ENCODE results near the gene PHF23.

The PHF23 gene

DNA sequence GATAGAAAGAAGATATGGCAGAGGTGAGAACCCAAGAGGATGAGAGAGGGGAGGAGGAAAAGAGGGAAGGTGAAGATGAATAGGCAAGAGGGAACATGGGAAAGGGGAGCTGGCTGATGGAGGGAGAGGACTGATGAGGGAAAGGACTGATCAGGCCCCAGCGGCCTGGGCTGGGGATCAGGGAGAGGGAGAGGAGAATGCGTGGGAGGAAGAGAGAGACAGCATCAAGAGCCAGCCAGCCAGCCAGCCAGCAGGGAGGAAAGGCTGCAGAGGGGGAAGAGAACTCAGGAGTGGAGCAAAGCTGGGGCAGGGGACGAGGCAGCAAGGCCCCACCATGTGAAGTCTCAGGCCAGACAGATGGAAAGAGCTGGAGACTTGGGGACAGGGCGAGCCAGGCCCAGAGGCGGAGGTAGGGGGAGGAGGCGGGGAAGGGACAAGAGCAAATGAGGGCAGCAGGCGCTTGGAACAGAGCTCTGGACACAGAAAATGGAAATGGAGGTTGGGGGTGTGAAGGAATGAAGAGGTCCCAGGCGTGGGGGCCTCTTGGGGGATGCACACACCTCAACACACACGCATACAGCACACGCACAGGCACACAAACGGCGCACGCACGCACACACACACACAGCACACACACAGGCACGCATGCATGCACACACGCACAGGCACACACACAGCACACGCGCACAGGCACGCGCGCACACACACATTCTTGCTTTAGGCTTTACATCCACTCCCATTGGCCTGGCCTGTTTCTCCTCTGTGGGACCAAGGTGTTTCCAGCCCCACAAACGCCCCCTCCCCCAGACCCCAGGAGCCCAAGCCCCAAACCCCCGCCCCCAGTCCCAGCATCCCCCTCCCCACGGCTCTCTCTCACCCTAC, 31.9 kb downstream of the PHF23 start:
- in situ Hi-C loops (cut with MboI; ENCODE audit: low sequenced_read_pairs) = no loop called here

DNA sequence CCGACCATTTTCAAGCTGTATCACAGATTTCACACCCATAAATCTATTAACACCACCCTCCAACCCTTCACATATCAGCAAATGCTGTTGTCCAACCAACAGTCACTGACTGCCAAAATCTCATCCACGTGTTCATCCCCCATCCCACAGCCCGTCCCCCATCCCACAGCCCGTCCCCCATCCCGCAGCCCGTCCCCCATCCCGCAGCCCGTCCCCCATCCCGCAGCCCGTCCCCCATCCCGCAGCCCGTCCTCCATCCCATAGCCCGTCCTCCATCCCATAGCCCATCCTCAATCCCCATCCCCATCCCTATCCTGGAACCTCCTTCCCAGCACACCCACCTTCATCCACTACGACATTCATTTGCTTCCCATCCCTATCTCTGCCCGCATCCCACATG, 33.7 kb downstream of the PHF23 start:
- in situ Hi-C loops (cut with MboI; ENCODE audit: low sequenced_read_pairs) = no loop called here

DNA sequence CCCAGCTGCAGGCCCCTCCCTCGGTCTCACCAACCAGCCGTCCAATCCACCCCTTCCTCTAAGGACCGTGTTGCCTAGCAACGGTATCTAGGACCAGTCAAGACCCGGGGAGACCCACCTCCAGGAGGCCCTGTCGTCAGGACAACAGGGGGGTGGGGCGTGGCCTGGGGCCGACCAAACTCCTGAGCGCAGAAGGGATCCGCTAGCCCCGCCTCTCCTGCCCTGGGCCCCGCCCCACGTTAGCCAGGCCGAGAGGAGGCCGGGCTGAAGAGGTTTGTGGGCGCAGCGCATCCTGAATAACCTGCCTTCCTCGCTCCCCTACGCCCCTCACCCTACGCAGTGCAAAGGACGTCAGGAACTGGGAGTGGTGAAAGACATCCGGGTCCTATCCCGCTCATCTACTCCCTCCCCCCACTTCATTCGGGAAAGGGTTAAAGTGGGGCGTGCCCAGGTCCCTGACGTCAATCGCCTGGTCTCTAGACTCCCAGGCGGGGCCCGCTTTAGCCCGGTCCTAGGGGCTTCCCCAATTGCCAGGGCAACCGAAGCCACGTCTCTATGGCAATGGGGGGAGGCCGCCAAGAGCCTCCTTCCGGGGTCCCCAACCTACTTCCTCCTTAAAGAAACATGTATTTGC, 34.3 kb downstream of the PHF23 start:
- in situ Hi-C loops (cut with MboI; ENCODE audit: low sequenced_read_pairs) = no loop called here

DNA sequence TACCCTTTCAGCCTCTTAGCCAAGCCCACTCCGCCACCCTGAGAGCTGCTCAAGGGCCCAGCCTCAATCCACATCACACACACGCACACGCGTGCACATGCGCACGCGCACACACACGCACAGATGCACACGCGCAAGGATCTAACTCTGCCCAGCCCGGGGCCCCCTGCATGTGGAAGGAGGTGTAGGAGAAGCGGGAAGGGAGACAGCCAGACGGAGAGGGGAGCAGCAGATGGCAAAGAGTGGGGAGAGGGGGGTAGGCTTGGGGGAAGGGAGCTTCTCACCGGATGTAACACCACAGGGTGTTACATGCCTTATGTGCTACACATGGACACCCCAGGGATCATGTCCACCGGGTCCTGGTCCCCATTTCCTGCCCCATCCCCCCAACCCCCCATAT, 34.9 kb downstream of the PHF23 start:
- in situ Hi-C loops (cut with MboI; ENCODE audit: low sequenced_read_pairs) = no loop called here

DNA sequence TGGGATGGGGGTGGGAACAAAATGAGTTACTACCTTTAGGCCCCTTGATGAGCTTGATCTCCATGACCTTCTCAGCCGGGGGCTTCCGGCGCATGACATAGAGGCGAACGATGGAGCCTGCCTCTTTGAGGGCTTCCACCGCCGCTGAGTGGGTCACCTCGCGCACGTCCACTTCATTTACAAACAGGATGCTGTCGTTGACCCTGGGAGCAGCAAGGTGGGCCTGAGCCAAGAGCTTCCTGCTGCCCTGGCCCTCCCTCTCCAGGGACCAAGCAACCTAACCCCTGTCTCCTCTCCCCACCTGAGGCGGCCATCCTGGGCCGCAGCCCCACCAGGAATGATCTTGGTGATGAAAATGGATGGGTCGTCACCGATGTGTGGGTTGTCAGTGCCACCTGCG, 35.9 kb downstream of the PHF23 start:
- in situ Hi-C loops (cut with MboI; ENCODE audit: low sequenced_read_pairs) = no loop called here

DNA sequence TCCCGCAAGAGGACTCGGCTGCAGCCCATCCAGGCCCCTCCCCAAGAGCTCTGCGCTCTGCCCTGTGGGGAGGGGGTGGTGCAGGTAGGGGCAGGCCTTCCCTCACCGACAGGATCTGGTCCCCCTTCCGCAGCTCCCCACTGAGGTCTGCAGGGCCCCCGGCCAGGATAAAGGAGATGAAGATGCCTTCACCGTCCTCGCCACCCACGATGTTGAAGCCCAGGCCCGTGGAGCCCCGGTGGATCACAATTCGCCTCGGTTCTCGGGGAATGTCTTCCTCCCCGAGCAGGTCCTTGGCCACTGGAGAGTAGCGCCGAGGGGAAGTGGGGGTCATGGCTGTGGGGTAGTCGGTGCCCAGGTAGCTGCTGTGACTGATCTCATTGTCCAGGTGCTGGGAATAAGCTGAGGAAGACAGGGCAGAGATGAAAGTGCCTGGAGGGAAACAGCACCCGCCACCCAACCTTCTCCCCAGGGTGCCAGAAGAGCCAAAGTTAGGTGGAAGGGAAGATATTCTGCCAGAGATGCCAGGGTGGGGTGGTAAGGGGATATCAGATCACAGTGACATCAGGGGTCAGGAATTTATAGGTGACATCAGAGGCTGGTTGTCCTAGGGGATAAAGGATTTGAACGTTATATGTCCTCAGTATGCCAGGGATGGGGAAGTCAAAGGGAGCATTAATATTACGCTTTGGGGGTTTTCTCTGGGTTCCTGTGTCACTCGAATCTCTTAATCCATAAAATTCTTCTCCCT, 42.4 kb downstream of the PHF23 start:
- in situ Hi-C loops (cut with MboI; ENCODE audit: low sequenced_read_pairs) = no loop called here

DNA sequence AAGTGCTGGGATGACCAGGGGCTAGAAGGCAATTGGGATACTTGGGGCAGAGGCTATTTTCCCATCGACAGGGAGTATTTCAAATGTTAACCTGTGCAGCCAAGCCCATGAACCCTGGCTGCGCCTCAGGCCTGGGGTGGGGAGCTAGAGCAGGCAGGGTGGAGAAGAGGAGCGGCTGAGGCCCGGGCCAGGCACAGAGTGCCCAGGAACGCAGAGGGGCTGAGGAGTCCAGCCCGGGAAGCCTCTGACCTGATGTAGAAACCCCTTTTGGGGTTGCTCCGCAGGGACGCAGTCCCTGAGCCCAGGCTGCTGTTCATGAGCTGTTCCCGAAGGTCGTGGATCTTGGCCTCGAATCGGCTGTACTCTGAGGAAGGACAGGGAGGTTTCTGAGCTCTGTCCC, 43.3 kb downstream of the PHF23 start:
- in situ Hi-C loops (cut with MboI; ENCODE audit: low sequenced_read_pairs) = no loop called here

DNA sequence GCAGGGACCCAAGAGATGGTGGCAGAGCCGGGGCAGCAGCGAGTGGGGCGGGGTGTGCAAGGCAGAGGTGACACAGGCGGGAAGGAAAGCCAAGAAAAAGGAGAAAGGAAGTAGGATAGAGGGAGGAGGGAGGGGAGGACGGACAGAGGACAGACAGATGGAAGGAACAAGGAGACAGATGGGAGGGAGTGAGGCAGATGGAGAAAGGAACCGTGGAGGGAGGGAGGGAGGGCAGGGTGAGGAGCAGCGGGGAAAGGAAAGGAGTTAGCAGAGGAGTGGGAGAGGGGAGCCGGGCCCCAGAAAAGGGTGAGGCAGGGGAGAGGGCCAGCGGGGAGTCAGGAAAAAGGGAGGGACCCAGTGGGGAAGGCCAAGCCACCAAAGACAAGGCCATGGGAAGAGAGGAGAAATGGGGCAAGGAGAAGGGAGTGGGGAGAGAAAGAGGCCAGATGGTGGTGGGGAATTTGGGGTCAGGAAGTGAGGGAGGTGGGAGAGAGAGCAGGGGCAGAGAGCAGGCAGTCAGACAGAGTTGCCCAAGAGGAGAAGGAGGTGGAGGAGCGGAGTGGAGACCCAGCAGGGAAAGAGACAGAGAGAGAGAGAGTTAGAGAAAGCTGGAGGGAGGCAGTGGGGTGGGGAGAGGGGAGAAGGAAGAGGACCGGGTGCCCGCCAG, 46.9 kb downstream of the PHF23 start:
- in situ Hi-C loops (cut with MboI; ENCODE audit: low sequenced_read_pairs) = no loop called here

DNA sequence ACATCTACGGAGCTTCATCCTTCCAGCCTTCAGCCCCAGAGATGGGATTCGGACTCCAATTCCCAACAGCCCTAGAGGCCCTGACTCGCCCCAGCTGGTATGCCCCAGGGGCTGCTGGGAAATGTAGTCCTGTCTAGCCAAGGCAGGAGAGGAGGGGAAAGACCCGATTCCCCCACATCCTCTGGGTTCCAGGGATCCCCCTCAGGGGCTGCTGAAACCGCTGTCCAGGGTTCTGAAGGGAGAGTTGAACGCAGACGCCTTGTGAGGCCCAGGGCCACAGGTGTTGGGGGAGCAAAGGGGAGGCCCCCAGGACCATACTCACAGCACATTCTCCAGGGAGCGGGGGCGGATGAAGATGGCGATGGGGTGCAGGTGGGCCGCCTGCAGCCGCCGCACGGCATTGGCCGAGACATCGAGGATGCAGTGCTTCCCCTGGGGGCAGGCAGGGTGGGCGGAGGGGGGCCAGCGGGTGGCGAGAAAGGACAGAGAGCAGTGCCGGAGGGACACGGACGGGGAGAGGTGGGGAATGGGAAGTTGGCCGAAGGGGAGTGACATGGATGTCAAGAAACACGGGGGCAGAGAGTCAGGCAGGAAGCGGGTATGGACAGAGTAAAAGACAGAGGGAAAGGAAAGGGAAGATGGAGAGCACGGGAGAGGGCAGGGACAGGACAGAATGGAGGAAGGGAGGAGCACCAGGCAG, 47.5 kb downstream of the PHF23 start:
- in situ Hi-C loops (cut with MboI; ENCODE audit: low sequenced_read_pairs) = no loop called here

DNA sequence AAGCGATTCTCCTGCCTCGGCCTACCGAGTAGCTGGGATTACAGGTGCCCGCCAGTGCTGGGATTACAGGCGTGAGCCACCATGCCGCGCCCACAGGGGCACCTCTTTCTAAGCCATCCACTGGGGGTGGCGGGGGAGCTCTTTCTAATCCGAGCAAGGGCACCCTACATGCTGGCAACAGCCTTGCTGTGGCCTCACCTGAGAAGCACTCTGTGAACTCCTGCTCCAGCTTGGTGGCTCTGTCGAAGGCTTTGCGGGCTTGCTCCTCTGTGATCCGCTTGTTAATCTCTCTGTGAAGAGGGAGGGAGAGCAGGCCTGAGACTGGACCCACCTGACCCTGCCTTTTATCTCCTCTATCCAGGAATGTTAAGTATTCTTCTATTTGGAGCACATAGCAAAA, 48.2 kb downstream of the PHF23 start:
- in situ Hi-C loops (cut with MboI; ENCODE audit: low sequenced_read_pairs) = no loop called here

DNA sequence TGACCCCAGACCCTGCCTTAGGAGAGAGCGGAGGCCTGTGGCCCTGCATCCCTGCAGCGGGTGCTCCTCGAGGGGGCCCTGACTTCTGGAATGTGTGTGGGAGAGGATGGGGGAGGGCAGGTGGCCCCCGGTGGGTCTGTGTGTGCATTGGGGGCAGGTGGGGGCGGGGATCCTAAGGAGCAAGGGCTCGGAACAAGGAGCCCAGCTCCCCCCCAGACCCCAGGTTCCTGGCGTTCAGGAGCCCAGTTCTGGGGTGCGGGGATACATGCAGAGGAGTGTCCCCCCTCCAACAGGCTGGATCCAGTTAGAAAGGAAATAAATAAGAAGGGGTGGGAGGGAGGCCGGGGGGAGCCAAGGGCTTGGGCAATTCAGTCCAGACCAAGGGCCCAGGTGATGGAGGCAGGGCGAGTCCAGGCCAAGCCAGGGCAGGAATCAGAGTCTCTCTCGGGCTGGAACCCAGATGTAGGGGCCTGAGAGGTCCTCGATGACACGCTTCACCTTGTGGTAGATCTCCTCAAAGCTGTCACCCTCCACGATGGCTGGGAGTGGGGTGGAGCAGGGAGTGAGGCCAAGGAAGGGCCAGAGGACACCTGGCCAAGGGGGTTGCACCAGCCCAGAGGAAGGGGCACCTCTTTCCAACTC, 48.9 kb downstream of the PHF23 start:
- in situ Hi-C loops (cut with MboI; ENCODE audit: low sequenced_read_pairs) = no loop called here

DNA sequence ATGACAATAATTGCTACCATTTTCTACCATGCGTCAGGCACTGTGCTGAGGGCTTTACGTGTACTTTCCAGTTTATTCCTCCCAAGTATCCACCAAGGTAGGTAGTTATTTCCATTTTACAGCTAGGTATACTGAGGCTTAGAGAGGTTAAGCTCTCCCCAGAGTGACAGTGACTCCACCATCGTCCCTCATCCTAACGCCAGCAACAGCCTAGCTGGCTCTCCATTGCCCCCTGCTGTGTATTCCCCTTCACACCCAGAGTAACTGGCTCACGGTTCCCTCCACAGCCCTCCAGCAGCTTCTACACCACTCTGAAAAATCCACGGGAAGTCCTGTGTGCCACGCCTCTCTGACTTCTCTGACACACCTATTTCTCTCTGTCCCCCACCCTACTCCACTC, 53.0 kb downstream of the PHF23 start:
- in situ Hi-C loops (cut with MboI; ENCODE audit: low sequenced_read_pairs) = no loop called here

Measured in HL-60/S4 treated with phorbol 12-myristate 13-acetate at 8.2 ng/mL for 4 days and 3 days (cell line).